WTC11 (cell line): ENCODE data around the gene ADGRD2. TPM values are rescaled to one million over a fixed set of nuclear protein-coding genes. Genes with fewer than 3 reads are reported as not detected.

Source experiments
- ATAC-seq: fragments of 200-7000 bp; cut with Tn5 transposase; 2 replicates; pipeline ENCODE4 v1.10.0; 2021; ENCODE audit warnings: mild to moderate bottlenecking, moderate library complexity
- CTCF ChIA-PET: fragments of 300-600 bp; sonication (Branson Sonifier 250); formaldehyde crosslinking; loops from one replicate; lab custom pipeline; 2021; ENCODE audit warnings: antibody characterized with exemption; lab: Charles Lee
- POLR2A ChIA-PET: fragments of 350-600 bp; sonication (Branson Sonifier 250); formaldehyde crosslinking; loops from one replicate; lab custom pipeline; 2021; ENCODE audit warnings: antibody characterized with exemption; lab: Charles Lee
- DNase-seq: peaks from one replicate; pipeline ENCODE4 v3.0.0; 2021; ENCODE audit warnings: low spot score
- H3K27ac Mint-ChIP-seq: 2 replicates; pipeline ENCODE4 v1.8.0; 2021; ENCODE audit warnings: mixed read lengths
- H3K27me3 Mint-ChIP-seq: 2 replicates; pipeline ENCODE4 v1.8.0; 2021; ENCODE audit warnings: low read depth, mild to moderate bottlenecking, moderate library complexity, mixed read lengths
- H3K36me3 Mint-ChIP-seq: 2 replicates; pipeline ENCODE4 v1.8.0; 2021; ENCODE audit warnings: mixed read lengths
- H3K4me1 Mint-ChIP-seq: 2 replicates; pipeline ENCODE4 v1.8.0; 2022; ENCODE audit warnings: mixed read lengths
- H3K4me3 Mint-ChIP-seq: 2 replicates; pipeline ENCODE4 v1.8.0; 2021; ENCODE audit warnings: mild to moderate bottlenecking, moderate library complexity, mixed read lengths
- H3K9me3 Mint-ChIP-seq: 2 replicates; pipeline ENCODE4 v1.8.0; 2021; ENCODE audit warnings: mixed read lengths
- ELF4 ChIP-seq: sonication (generic); formaldehyde crosslinking; IDR thresholded peaks from 2 replicates; pipeline ENCODE4 v1.8.1; 2022; ENCODE audit warnings: low read depth, mild to moderate bottlenecking, moderate library complexity, missing genetic modification reagents
- FOXP4 ChIP-seq: sonication (generic); formaldehyde crosslinking; IDR thresholded peaks from 2 replicates; pipeline ENCODE4 v1.8.0; 2022; ENCODE audit warnings: mild to moderate bottlenecking, missing genetic modification reagents
- GABPB1 ChIP-seq: sonication (generic); formaldehyde crosslinking; IDR thresholded peaks from 2 replicates; pipeline ENCODE4 v1.8.1; 2023; ENCODE audit warnings: mild to moderate bottlenecking, missing genetic modification reagents
- GRHL2 ChIP-seq: fragments of 250-450 bp; sonication (Bioruptor Pico); IDR thresholded peaks from 2 replicates; pipeline ENCODE4 v1.8.0; 2022; ENCODE audit warnings: mild to moderate bottlenecking, moderate library complexity; ENCODE audit not compliant: insufficient replicate concordance, severe bottlenecking
- JAZF1 ChIP-seq: fragments of 250-450 bp; sonication (Bioruptor Pico); IDR thresholded peaks from 2 replicates; pipeline ENCODE4 v1.9.0; 2021; ENCODE audit warnings: moderate library complexity, mild to moderate bottlenecking, inconsistent platforms
- MAX ChIP-seq: sonication (generic); formaldehyde crosslinking; IDR thresholded peaks from 2 replicates; pipeline ENCODE4 v1.8.0; 2022; ENCODE audit warnings: mild to moderate bottlenecking, missing genetic modification reagents
- MXD4 ChIP-seq: fragments of 250-450 bp; sonication (Bioruptor Pico); IDR thresholded peaks from 2 replicates; pipeline ENCODE4 v1.8.0; 2021; ENCODE audit warnings: mild to moderate bottlenecking, moderate library complexity, borderline replicate concordance
- NR2C2 ChIP-seq: sonication (generic); formaldehyde crosslinking; IDR thresholded peaks from 2 replicates; pipeline ENCODE4 v1.8.0; 2022; ENCODE audit warnings: mild to moderate bottlenecking, missing genetic modification reagents
- NR3C1 ChIP-seq: sonication (generic); formaldehyde crosslinking; conservative IDR thresholded peaks from 2 replicates; pipeline ENCODE4 v1.8.1; 2023; ENCODE audit warnings: low read depth, mild to moderate bottlenecking, missing genetic modification reagents
- PRDM15 ChIP-seq: sonication (generic); formaldehyde crosslinking; IDR thresholded peaks from 2 replicates; pipeline ENCODE4 v1.8.0; 2022; ENCODE audit warnings: missing genetic modification reagents
- STAT6 ChIP-seq: sonication (generic); formaldehyde crosslinking; conservative IDR thresholded peaks from 2 replicates; pipeline ENCODE4 v1.8.1; 2023; ENCODE audit warnings: mild to moderate bottlenecking, low read depth, missing genetic modification reagents, moderate library complexity
- TCF7 ChIP-seq: sonication (generic); formaldehyde crosslinking; IDR thresholded peaks from 2 replicates; pipeline ENCODE4 v1.8.0; 2022; ENCODE audit warnings: mild to moderate bottlenecking, low read depth, missing genetic modification reagents, moderate library complexity
- TP53 ChIP-seq: sonication (generic); formaldehyde crosslinking; IDR thresholded peaks from 2 replicates; pipeline ENCODE4 v1.8.1; 2023; ENCODE audit warnings: mild to moderate bottlenecking, missing genetic modification reagents
- ZBTB21 ChIP-seq: sonication (generic); formaldehyde crosslinking; IDR thresholded peaks from 2 replicates; pipeline ENCODE4 v1.8.1; 2023; ENCODE audit warnings: mild to moderate bottlenecking, missing genetic modification reagents, borderline replicate concordance
- ZNF263 ChIP-seq: sonication (generic); formaldehyde crosslinking; IDR thresholded peaks from 2 replicates; pipeline ENCODE4 v1.8.1; 2022; ENCODE audit warnings: low read depth, mild to moderate bottlenecking, moderate library complexity, missing genetic modification reagents
- ZNF396 ChIP-seq: fragments of 250-450 bp; sonication (Bioruptor Pico); IDR thresholded peaks from 2 replicates; pipeline ENCODE4 v1.8.0; 2021; ENCODE audit warnings: mild to moderate bottlenecking, moderate library complexity, borderline replicate concordance
- total RNA-seq: library from RNA; stranded (reverse); gene quantifications from 3 replicates; pipeline ENCODE4 v1.2.3, GENCODE V29; 2021

The ADGRD2 gene
- total RNA-seq, 1 experiment from 2014 or later = 0.61 TPM

GRCh38 chr9:124500796-124501611 is 50.8 kb downstream of the ADGRD2 start:
- TF ChIP-seq ZBTB21 (CRISPR knock-in tag) (no peak), NR2C2 (CRISPR knock-in tag) (no peak), STAT6 (CRISPR knock-in tag) (no peak), TCF7 (CRISPR knock-in tag) (no peak), ZNF263 (CRISPR knock-in tag) (no peak), ZNF396 (CRISPR knock-in tag) (no peak), GRHL2 (CRISPR knock-in tag) (no peak), NR3C1 (no peak), FOXP4 (CRISPR knock-in tag) (no peak), ELF4 (CRISPR knock-in tag) (no peak), JAZF1 (CRISPR knock-in tag) (no peak)
- TF ChIP-seq, all 79 proteins: peak for 0
- ATAC-seq (no peak), DNase-seq (no peak)
- Mint-ChIP-seq H3K27ac (no peak overlapping the region), H3K4me3 (no peak overlapping the region), H3K4me1 (peaks cover 13% of the 10 kb centered on the region), H3K36me3 (0 out of 2 replicates have a peak, but pooled peaks cover 4% of the 10 kb centered on the region), H3K9me3 (no peaks in the 10 kb centered on the region), H3K27me3 (peaks cover 52% of the 10 kb centered on the region)
- ChIA-PET CTCF (interaction anchor here (0.6 to 1.9 kb wide), 4 partner anchors 36 to 352 kb away, joined by 4 to 10 read pairs (median 4); partner anchors contain the start of gene WDR38), POLR2A (interaction anchor here (0.5 to 1.2 kb wide), 2 partner anchors 23 to 134 kb away, joined by 3 read pairs; no protein-coding TSS in a partner anchor)

- no peak for DNase-seq
- H3K4me1 Mint-ChIP-seq = peaks cover 15% of the 10 kb centered on the region
- ATAC-seq = no peak
- ChIA-PET CTCF (interaction anchor here (0.6 to 1.9 kb wide), 4 partner anchors 35 to 350 kb away, joined by 4 to 10 read pairs (median 4); no protein-coding TSS in a partner anchor), POLR2A (no interaction called here)
- H3K27me3 Mint-ChIP-seq = peaks cover 60% of the 10 kb centered on the region
- no peak for TF ChIP-seq GABPB1 (CRISPR knock-in tag)
- TF ChIP-seq PRDM15 = no peak
- TF ChIP-seq MAX (CRISPR knock-in tag) = no peak
- no peak for TF ChIP-seq TP53 (CRISPR knock-in tag)
- no peak for TF ChIP-seq ELF4 (CRISPR knock-in tag)
- no peak for TF ChIP-seq MXD4
- TF ChIP-seq, all 79 proteins: peak for 0
- Mint-ChIP-seq H3K27ac (no peak overlapping the region), H3K4me3 (no peak overlapping the region), H3K9me3 (no peaks in the 10 kb centered on the region), H3K36me3 (0 out of 2 replicates have a peak, but pooled peaks cover 4% of the 10 kb centered on the region)
These were observed 51.6 kb downstream of the ADGRD2 start for GRCh38 chr9:124501771-124502320.
